ENCODE results near the gene MYH7B. TPM values are rescaled to one million over a fixed set of nuclear protein-coding genes. Genes with fewer than 3 reads are reported as not detected.

MYH7B gene
- total and polyA plus RNA-seq, 9 donors: 21.7 to 138 (median 73.8) TPM

DNA sequence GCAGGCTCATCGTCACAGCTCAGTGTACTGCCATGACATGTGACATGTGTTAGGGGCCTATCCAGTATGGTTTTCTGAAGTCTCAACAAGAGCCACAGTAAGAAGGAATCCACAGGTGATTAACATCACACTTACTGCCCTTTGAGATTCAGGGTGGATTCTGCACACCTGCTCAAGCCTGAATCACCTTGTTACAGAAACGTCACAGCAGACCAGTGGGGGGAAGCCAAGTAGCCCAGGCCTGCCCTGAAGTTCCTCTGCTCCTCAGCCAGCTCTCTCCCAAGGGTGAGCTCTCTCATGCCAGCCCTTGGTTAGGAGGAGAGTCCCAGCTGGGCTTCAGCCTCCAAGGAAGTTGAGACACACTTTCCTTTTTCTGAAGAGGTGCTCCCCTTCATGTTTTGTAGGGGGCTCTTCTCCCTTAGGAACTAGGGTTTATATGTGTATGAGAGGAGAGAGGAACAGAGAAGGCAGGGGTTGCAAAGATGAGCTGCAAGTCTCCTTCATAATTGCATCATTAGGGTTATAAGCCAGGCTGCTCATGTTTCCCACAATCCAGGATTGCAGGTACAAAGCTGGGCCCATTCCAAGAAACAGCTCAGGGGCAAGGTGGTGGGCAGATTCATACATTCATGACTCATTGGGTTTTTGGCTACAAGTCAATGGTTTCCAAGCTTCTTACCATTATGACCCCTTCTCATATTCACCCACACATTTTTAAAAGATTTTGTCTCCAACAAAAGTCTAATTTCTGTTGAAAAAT lies 11.7 kb upstream of the MYH7B start:
- Histone ChIP-seq H3K27me3 (ENCODE audit: control insufficient read depth, insufficient read depth, low read length) (no peaks in the 10 kb centered on the region), H3K36me3 (ENCODE audit: control insufficient read depth, insufficient read depth, low read length) (peaks cover 28% of the 10 kb centered on the region), H3K4me1 (ENCODE audit: control insufficient read depth, insufficient read depth, low read length) (peaks cover 13% of the 10 kb centered on the region), H3K4me3 (ENCODE audit: low read length) (no peak overlapping the region), H3K9me3 (replicated peaks; ENCODE audit: control insufficient read depth, low read depth, low read length) (no peaks in the 10 kb centered on the region), H3K27ac (ENCODE audit: low read length) (no peak overlapping the region)
- WGBS (ENCODE audit: insufficient coverage): no CpG with 5 or more reads among the region's 2 CpGs
- no peak for DNase-seq

GRCh38 chr20:34945315-34946077 lies 10.2 kb upstream of the MYH7B start:
- Histone ChIP-seq H3K9me3 (replicated peaks; ENCODE audit: control insufficient read depth, low read depth, low read length) (no peaks in the 10 kb centered on the region), H3K27ac (ENCODE audit: low read length) (no peak overlapping the region), H3K4me3 (ENCODE audit: low read length) (no peak overlapping the region), H3K27me3 (ENCODE audit: control insufficient read depth, insufficient read depth, low read length) (no peaks in the 10 kb centered on the region), H3K36me3 (ENCODE audit: control insufficient read depth, insufficient read depth, low read length) (peaks cover 37% of the 10 kb centered on the region), H3K4me1 (ENCODE audit: control insufficient read depth, insufficient read depth, low read length) (peaks cover 6% of the 10 kb centered on the region)
- no peak for DNase-seq
- 88% methylated on average over 4 of the region's 7 CpGs for WGBS (ENCODE audit: insufficient coverage)

DNA sequence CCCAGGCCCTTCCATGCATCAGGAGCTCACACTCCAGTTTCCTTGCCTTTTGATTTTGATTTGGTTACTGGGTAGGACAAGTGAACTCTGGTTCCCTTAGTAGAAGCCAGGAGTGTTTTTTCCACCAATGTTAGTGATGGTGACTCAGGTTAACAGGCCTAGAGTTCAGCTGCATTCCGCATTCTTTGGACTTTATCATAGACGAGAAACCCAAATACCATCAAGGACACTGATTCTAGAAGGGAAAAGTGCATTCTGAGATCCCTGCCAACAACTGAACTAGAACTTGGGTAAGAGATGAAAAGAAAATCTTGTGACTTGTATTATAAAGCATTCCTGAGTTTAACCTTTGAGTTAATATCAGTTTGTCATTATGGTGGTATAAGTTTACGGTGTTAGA lies 9.0 kb upstream of the MYH7B start:
- Histone ChIP-seq H3K4me3 (ENCODE audit: low read length) (no peak overlapping the region), H3K9me3 (replicated peaks; ENCODE audit: control insufficient read depth, low read depth, low read length) (no peaks in the 10 kb centered on the region), H3K4me1 (ENCODE audit: control insufficient read depth, insufficient read depth, low read length) (peaks cover 3% of the 10 kb centered on the region), H3K27me3 (ENCODE audit: control insufficient read depth, insufficient read depth, low read length) (no peaks in the 10 kb centered on the region), H3K36me3 (ENCODE audit: control insufficient read depth, insufficient read depth, low read length) (peaks cover 37% of the 10 kb centered on the region), H3K27ac (ENCODE audit: low read length) (no peak overlapping the region)
- DNase-seq: no peak
- WGBS (ENCODE audit: insufficient coverage): no CpG with 5 or more reads among the region's 3 CpGs

DNA sequence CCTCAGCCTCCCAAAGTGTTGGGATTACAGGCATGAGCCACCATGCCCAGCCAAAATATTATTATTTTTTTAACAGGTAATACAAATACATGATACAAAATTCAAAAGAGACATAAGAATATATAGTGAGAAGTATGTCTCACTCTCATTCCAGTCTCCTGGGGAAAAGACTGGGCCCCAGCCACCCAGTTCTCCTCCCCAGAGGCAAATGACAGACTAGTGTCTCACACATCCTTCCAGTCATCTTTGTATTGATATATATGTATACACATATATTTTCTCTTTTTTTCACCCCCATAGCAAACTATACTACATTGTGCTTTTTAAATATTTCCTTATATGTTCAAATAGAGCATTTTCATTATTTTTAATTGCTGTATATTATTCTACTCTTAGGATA lies 8.3 kb upstream of the MYH7B start:
- H3K27me3 ChIP-seq (ENCODE audit: control insufficient read depth, insufficient read depth, low read length): no peaks in the 10 kb centered on the region
- DNase-seq: no peak
- no peak overlapping the region for H3K27ac ChIP-seq (ENCODE audit: low read length)
- H3K9me3 ChIP-seq (replicated peaks; ENCODE audit: control insufficient read depth, low read depth, low read length): no peaks in the 10 kb centered on the region
- H3K36me3 ChIP-seq (ENCODE audit: control insufficient read depth, insufficient read depth, low read length): peaks cover 31% of the 10 kb centered on the region
- H3K4me1 ChIP-seq (ENCODE audit: control insufficient read depth, insufficient read depth, low read length): peaks cover 2% of the 10 kb centered on the region
- no peak overlapping the region for H3K4me3 ChIP-seq (ENCODE audit: low read length)

DNA sequence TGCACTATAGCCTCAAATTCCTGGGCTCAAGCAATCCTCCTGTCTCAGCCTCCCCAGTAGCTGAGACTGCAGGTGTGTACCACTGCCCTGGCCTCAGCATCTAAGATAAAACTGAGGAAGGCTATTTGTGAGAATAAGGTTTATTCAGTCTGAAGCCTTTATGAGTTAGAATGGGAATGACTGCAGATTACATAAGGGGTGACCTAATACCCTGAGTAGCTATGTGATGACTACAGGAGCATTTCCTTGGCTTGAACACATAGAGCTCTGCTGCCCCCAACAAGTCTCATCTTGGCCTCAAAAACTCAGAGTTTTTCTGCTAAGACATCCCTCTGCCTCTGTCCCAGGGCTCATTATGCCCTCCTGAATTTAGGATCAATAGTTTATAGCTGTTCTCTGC lies 7.6 kb upstream of the MYH7B start:
- no peak overlapping the region for H3K27ac ChIP-seq (ENCODE audit: low read length)
- no peaks in the 10 kb centered on the region for H3K9me3 ChIP-seq (replicated peaks; ENCODE audit: control insufficient read depth, low read depth, low read length)
- no peaks in the 10 kb centered on the region for H3K27me3 ChIP-seq (ENCODE audit: control insufficient read depth, insufficient read depth, low read length)
- H3K36me3 ChIP-seq (ENCODE audit: control insufficient read depth, insufficient read depth, low read length): peaks cover 27% of the 10 kb centered on the region
- no peak for DNase-seq
- H3K4me1 ChIP-seq (ENCODE audit: control insufficient read depth, insufficient read depth, low read length): no peaks in the 10 kb centered on the region
- no peak overlapping the region for H3K4me3 ChIP-seq (ENCODE audit: low read length)

DNA sequence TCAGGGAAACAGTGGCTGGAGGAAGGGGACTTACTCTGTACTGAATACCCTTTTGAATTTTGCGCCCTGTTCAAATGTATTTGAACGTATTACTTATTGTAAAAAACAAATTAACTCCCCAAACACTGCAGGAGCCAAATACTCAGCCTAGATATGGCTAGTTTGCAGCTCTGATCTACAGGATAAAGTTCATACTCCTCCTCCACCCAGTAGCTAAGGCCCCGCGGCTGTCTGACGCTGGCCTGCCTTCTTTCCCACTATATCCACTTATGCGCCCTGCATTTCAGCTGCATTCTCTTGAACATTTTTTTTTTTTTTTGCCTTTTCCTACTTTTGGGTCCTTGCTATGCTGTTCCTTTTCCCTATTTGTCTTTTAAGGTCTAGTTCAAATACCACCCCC lies 6.5 kb upstream of the MYH7B start:
- 94% methylated on average over 4 of the region's 6 CpGs for WGBS (ENCODE audit: insufficient coverage)
- no peaks in the 10 kb centered on the region for H3K27me3 ChIP-seq (ENCODE audit: control insufficient read depth, insufficient read depth, low read length)
- peaks cover 24% of the 10 kb centered on the region for H3K36me3 ChIP-seq (ENCODE audit: control insufficient read depth, insufficient read depth, low read length)
- H3K4me1 ChIP-seq (ENCODE audit: control insufficient read depth, insufficient read depth, low read length): no peaks in the 10 kb centered on the region
- H3K9me3 ChIP-seq (replicated peaks; ENCODE audit: control insufficient read depth, low read depth, low read length): no peaks in the 10 kb centered on the region
- no peak overlapping the region for H3K4me3 ChIP-seq (ENCODE audit: low read length)
- no peak for DNase-seq
- H3K27ac ChIP-seq (ENCODE audit: low read length): no peak overlapping the region

DNA sequence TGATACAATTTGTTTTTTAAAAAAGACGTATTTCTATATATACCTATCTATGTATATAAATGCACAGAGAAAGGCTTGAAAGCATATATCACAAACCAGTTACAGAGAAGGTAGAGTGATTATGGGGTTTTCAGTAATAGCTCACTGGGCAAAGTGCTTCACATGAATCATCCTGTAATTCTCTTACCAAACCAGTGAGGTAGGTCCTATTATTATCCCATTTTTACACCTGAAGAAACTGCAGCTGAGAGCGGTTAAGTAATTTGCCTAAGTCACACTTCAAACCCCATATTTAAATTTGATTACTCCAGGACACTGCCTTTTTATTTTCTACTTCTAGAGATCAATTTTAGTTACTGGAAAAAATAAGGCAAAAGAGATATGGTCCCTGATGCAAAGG lies 4.4 kb upstream of the MYH7B start:
- Histone ChIP-seq H3K27me3 (ENCODE audit: control insufficient read depth, insufficient read depth, low read length) (no peaks in the 10 kb centered on the region), H3K4me3 (ENCODE audit: low read length) (no peak overlapping the region), H3K36me3 (ENCODE audit: control insufficient read depth, insufficient read depth, low read length) (peaks cover 13% of the 10 kb centered on the region), H3K9me3 (replicated peaks; ENCODE audit: control insufficient read depth, low read depth, low read length) (no peaks in the 10 kb centered on the region), H3K27ac (ENCODE audit: low read length) (no peak overlapping the region), H3K4me1 (ENCODE audit: control insufficient read depth, insufficient read depth, low read length) (peaks cover 10% of the 10 kb centered on the region)
- DNase-seq: no peak
- WGBS (ENCODE audit: insufficient coverage): no CpG with 5 or more reads among the region's 2 CpGs

GRCh38 chr20:34951652-34952051 lies 4.0 kb upstream of the MYH7B start:
- Histone ChIP-seq H3K4me3 (ENCODE audit: low read length) (no peak overlapping the region), H3K27ac (ENCODE audit: low read length) (no peak overlapping the region), H3K36me3 (ENCODE audit: control insufficient read depth, insufficient read depth, low read length) (peaks cover 13% of the 10 kb centered on the region), H3K4me1 (ENCODE audit: control insufficient read depth, insufficient read depth, low read length) (peaks cover 14% of the 10 kb centered on the region), H3K9me3 (replicated peaks; ENCODE audit: control insufficient read depth, low read depth, low read length) (no peaks in the 10 kb centered on the region), H3K27me3 (ENCODE audit: control insufficient read depth, insufficient read depth, low read length) (no peaks in the 10 kb centered on the region)
- WGBS (ENCODE audit: insufficient coverage): 66% methylated on average over 2 of the region's 8 CpGs
- DNase-seq: no peak

- Histone ChIP-seq H3K36me3 (ENCODE audit: control insufficient read depth, insufficient read depth, low read length) (peaks cover 13% of the 10 kb centered on the region), H3K4me3 (ENCODE audit: low read length) (no peak overlapping the region), H3K4me1 (ENCODE audit: control insufficient read depth, insufficient read depth, low read length) (peaks cover 21% of the 10 kb centered on the region), H3K27me3 (ENCODE audit: control insufficient read depth, insufficient read depth, low read length) (no peaks in the 10 kb centered on the region), H3K27ac (ENCODE audit: low read length) (no peak overlapping the region), H3K9me3 (replicated peaks; ENCODE audit: control insufficient read depth, low read depth, low read length) (no peaks in the 10 kb centered on the region)
- WGBS (ENCODE audit: insufficient coverage): 80% methylated on average over 2 of the region's 5 CpGs
- DNase-seq: no peak
These were observed 3.0 kb upstream of the MYH7B start for GRCh38 chr20:34952671-34953070.

GRCh38 chr20:34953960-34954359 lies 1.7 kb upstream of the MYH7B start:
- Histone ChIP-seq H3K4me3 (ENCODE audit: low read length) (no peak overlapping the region), H3K27me3 (ENCODE audit: control insufficient read depth, insufficient read depth, low read length) (no peaks in the 10 kb centered on the region), H3K4me1 (ENCODE audit: control insufficient read depth, insufficient read depth, low read length) (peaks cover 25% of the 10 kb centered on the region), H3K9me3 (replicated peaks; ENCODE audit: control insufficient read depth, low read depth, low read length) (no peaks in the 10 kb centered on the region), H3K36me3 (ENCODE audit: control insufficient read depth, insufficient read depth, low read length) (peaks cover 9% of the 10 kb centered on the region), H3K27ac (ENCODE audit: low read length) (no peak overlapping the region)
- DNase-seq: no peak
- 88% methylated on average over 5 of the region's 7 CpGs for WGBS (ENCODE audit: insufficient coverage)

All from muscle of leg (tissue), 11 donors.